WTC11 (cell line): ENCODE measurements around the gene BPIFA2. TPM values are rescaled to one million over a fixed set of nuclear protein-coding genes. Genes with fewer than 3 reads are reported as not detected.

Source experiments
- CREB1 ChIP-seq: sonication (generic); formaldehyde crosslinking; IDR thresholded peaks from 2 replicates; pipeline ENCODE4 v1.8.0; 2023; ENCODE audit warnings: mild to moderate bottlenecking, missing genetic modification reagents
- CREM ChIP-seq: sonication (generic); formaldehyde crosslinking; IDR thresholded peaks from 2 replicates; pipeline ENCODE4 v1.8.1; 2022; ENCODE audit warnings: mild to moderate bottlenecking, missing genetic modification reagents, moderate library complexity
- ELF4 ChIP-seq: sonication (generic); formaldehyde crosslinking; IDR thresholded peaks from 2 replicates; pipeline ENCODE4 v1.8.1; 2022; ENCODE audit warnings: low read depth, mild to moderate bottlenecking, moderate library complexity, missing genetic modification reagents
- ESRRA ChIP-seq: sonication (generic); formaldehyde crosslinking; IDR thresholded peaks from 2 replicates; pipeline ENCODE4 v1.8.1; 2022; ENCODE audit warnings: mild to moderate bottlenecking, missing genetic modification reagents, borderline replicate concordance
- FOXP1 ChIP-seq: sonication (generic); formaldehyde crosslinking; IDR thresholded peaks from 2 replicates; pipeline ENCODE4 v1.8.0; 2022; ENCODE audit warnings: missing genetic modification reagents, mild to moderate bottlenecking, moderate library complexity, borderline replicate concordance
- GTF2I ChIP-seq: fragments of 250-450 bp; sonication (Bioruptor Pico); conservative IDR thresholded peaks from 2 replicates; pipeline ENCODE4 v1.4.0; 2021; ENCODE audit warnings: mild to moderate bottlenecking
- HMGA2 ChIP-seq: fragments of 250-450 bp; sonication (Bioruptor Pico); IDR thresholded peaks from 2 replicates; pipeline ENCODE4 v1.4.0; 2021; ENCODE audit warnings: mild to moderate bottlenecking, moderate library complexity
- JUN ChIP-seq: sonication (generic); formaldehyde crosslinking; IDR thresholded peaks from 2 replicates; pipeline ENCODE4 v1.8.0; 2023; ENCODE audit warnings: mild to moderate bottlenecking, missing genetic modification reagents
- NFATC4 ChIP-seq: fragments of 250-450 bp; sonication (Bioruptor Pico); IDR thresholded peaks from 2 replicates; pipeline ENCODE4 v1.9.0; 2021; ENCODE audit warnings: mild to moderate bottlenecking
- NR2C2 ChIP-seq: sonication (generic); formaldehyde crosslinking; IDR thresholded peaks from 2 replicates; pipeline ENCODE4 v1.8.0; 2022; ENCODE audit warnings: mild to moderate bottlenecking, missing genetic modification reagents
- OVOL2 ChIP-seq: fragments of 250-450 bp; sonication (Bioruptor Pico); IDR thresholded peaks from 2 replicates; pipeline ENCODE4 v1.9.0; 2021; ENCODE audit warnings: mild to moderate bottlenecking, borderline replicate concordance
- SMAD4 ChIP-seq: sonication (generic); formaldehyde crosslinking; IDR thresholded peaks from 2 replicates; pipeline ENCODE4 v1.8.0; 2022; ENCODE audit warnings: mild to moderate bottlenecking, missing genetic modification reagents
- SOX15 ChIP-seq: fragments of 250-450 bp; sonication (Bioruptor Pico); IDR thresholded peaks from 2 replicates; pipeline ENCODE4 v1.9.0; 2021; ENCODE audit warnings: mild to moderate bottlenecking
- TEAD1 ChIP-seq: sonication (generic); formaldehyde crosslinking; IDR thresholded peaks from 2 replicates; pipeline ENCODE4 v1.8.0; 2022; ENCODE audit warnings: mild to moderate bottlenecking, missing genetic modification reagents
- TEAD4 ChIP-seq: sonication (generic); formaldehyde crosslinking; IDR thresholded peaks from 2 replicates; pipeline ENCODE4 v1.8.0; 2022; ENCODE audit warnings: mild to moderate bottlenecking, missing genetic modification reagents
- ZNF138 ChIP-seq: sonication (generic); formaldehyde crosslinking; conservative IDR thresholded peaks from 2 replicates; pipeline ENCODE4 v1.8.1; 2022; ENCODE audit warnings: mild to moderate bottlenecking, moderate library complexity, missing genetic modification reagents
- ZNF219 ChIP-seq: sonication (generic); formaldehyde crosslinking; IDR thresholded peaks from 2 replicates; pipeline ENCODE4 v1.8.0; 2023; ENCODE audit warnings: missing genetic modification reagents, mild to moderate bottlenecking, borderline replicate concordance
- total RNA-seq: library from RNA; stranded (reverse); gene quantifications from 3 replicates; pipeline ENCODE4 v1.2.3, GENCODE V29; 2021
- TF ChIP-seq, protein P1 (sequence below): fragments of 250-450 bp; sonication (Bioruptor Pico); IDR thresholded peaks from 2 replicates; pipeline ENCODE4 v1.9.0; 2021; ENCODE audit warnings: mild to moderate bottlenecking
- TF ChIP-seq, protein P2 (sequence below): sonication (generic); formaldehyde crosslinking; IDR thresholded peaks from 2 replicates; pipeline ENCODE4 v1.8.1; 2023; ENCODE audit warnings: mild to moderate bottlenecking, moderate library complexity, missing genetic modification reagents
- TF ChIP-seq, protein P3 (sequence below): fragments of 250-450 bp; sonication (Bioruptor Pico); IDR thresholded peaks from 2 replicates; pipeline ENCODE4 v1.8.0; 2021; ENCODE audit warnings: mild to moderate bottlenecking
- TF ChIP-seq, protein P4 (sequence below): sonication (generic); formaldehyde crosslinking; IDR thresholded peaks from 2 replicates; pipeline ENCODE4 v1.8.1; 2023; ENCODE audit warnings: mild to moderate bottlenecking, missing genetic modification reagents
- TF ChIP-seq, protein P5 (sequence below): fragments of 250-450 bp; sonication (Bioruptor Pico); IDR thresholded peaks from 2 replicates; pipeline ENCODE4 v1.9.0; 2021; ENCODE audit warnings: moderate library complexity, mild to moderate bottlenecking, inconsistent platforms, borderline replicate concordance
- TF ChIP-seq, protein P6 (sequence below): sonication (generic); formaldehyde crosslinking; IDR thresholded peaks from 2 replicates; pipeline ENCODE4 v1.8.1; 2022; ENCODE audit warnings: low read depth, mild to moderate bottlenecking, moderate library complexity, missing genetic modification reagents, borderline replicate concordance
- TF ChIP-seq, protein P7 (sequence below): sonication (generic); formaldehyde crosslinking; conservative IDR thresholded peaks from 2 replicates; pipeline ENCODE4 v1.8.1; 2022; ENCODE audit warnings: mild to moderate bottlenecking, missing genetic modification reagents
- TF ChIP-seq, protein P8 (sequence below): sonication (generic); formaldehyde crosslinking; conservative IDR thresholded peaks from 2 replicates; pipeline ENCODE4 v1.8.1; 2023; ENCODE audit warnings: mild to moderate bottlenecking, low read depth, missing genetic modification reagents, moderate library complexity
- TF ChIP-seq, protein P9 (sequence below): sonication (generic); formaldehyde crosslinking; IDR thresholded peaks from 2 replicates; pipeline ENCODE4 v1.8.1; 2022; ENCODE audit warnings: missing genetic modification reagents, borderline replicate concordance

The BPIFA2 gene
- total RNA-seq, 1 experiment from 2014 or later, result not detected

DNA sequence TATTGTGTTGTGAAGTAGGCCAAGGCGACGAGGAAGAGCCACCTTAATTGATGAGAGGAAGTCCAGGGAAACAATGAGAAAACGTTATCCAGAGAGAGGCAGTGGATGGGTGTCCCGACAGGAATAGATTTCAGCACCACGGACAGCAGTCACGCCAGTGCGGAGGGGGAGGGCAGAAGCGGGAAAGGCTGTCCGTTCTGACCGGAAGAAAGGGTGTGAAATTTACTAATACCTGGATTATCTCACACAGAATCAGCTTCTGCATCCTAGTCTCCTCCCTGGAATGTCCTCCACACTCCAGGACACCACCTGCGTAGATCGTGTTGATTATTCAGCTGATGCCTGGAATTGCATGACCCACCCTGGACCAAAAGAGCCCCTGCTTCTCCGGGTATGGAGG lies 41.8 kb downstream of the BPIFA2 start (continued):
- TF ChIP-seq ELF4 (no peak), NFATC4 (CRISPR knock-in tag) (no peak), CREB1 (peak; percentile 71; the same call in 1 of the 2 replicates), SOX15 (CRISPR knock-in tag) (no peak), FOXP1 (CRISPR knock-in tag) (0 out of 2 replicates have a peak, but pooled peaks have one; percentile 49), ZNF138 (CRISPR knock-in tag) (no peak), SMAD4 (CRISPR knock-in tag) (peak; percentile 21; the same call in 1 of the 2 replicates), HMGA2 (no peak), TEAD4 (CRISPR knock-in tag) (no peak), OVOL2 (CRISPR knock-in tag) (no peak), NR2C2 (CRISPR knock-in tag) (no peak), ZNF219 (no peak), TEAD1 (CRISPR knock-in tag) (peak; percentile 71; the same call in 1 of the 2 replicates), CREM (CRISPR knock-in tag) (no peak), JUN (CRISPR knock-in tag) (no peak), ESRRA (CRISPR knock-in tag) (no peak; the same call in 1 of the 2 replicates), GTF2I (CRISPR knock-in tag) (no peak)
- TF ChIP-seq, protein P1, sequence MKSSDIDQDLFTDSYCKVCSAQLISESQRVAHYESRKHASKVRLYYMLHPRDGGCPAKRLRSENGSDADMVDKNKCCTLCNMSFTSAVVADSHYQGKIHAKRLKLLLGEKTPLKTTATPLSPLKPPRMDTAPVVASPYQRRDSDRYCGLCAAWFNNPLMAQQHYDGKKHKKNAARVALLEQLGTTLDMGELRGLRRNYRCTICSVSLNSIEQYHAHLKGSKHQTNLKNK (CRISPR knock-in tag), result no peak
- TF ChIP-seq, protein P2, sequence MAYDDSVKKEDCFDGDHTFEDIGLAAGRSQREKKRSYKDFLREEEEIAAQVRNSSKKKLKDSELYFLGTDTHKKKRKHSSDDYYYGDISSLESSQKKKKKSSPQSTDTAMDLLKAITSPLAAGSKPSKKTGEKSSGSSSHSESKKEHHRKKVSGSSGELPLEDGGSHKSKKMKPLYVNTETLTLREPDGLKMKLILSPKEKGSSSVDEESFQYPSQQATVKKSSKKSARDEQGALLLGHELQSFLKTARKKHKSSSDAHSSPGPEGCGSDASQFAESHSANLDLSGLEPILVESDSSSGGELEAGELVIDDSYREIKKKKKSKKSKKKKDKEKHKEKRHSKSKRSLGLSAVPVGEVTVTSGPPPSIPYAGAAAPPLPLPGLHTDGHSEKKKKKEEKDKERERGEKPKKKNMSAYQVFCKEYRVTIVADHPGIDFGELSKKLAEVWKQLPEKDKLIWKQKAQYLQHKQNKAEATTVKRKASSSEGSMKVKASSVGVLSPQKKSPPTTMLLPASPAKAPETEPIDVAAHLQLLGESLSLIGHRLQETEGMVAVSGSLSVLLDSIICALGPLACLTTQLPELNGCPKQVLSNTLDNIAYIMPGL (CRISPR knock-in tag), result no peak
- TF ChIP-seq, protein P3, sequence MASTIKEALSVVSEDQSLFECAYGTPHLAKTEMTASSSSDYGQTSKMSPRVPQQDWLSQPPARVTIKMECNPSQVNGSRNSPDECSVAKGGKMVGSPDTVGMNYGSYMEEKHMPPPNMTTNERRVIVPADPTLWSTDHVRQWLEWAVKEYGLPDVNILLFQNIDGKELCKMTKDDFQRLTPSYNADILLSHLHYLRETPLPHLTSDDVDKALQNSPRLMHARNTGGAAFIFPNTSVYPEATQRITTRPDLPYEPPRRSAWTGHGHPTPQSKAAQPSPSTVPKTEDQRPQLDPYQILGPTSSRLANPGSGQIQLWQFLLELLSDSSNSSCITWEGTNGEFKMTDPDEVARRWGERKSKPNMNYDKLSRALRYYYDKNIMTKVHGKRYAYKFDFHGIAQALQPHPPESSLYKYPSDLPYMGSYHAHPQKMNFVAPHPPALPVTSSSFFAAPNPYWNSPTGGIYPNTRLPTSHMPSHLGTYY, result no peak
- TF ChIP-seq, protein P4, sequence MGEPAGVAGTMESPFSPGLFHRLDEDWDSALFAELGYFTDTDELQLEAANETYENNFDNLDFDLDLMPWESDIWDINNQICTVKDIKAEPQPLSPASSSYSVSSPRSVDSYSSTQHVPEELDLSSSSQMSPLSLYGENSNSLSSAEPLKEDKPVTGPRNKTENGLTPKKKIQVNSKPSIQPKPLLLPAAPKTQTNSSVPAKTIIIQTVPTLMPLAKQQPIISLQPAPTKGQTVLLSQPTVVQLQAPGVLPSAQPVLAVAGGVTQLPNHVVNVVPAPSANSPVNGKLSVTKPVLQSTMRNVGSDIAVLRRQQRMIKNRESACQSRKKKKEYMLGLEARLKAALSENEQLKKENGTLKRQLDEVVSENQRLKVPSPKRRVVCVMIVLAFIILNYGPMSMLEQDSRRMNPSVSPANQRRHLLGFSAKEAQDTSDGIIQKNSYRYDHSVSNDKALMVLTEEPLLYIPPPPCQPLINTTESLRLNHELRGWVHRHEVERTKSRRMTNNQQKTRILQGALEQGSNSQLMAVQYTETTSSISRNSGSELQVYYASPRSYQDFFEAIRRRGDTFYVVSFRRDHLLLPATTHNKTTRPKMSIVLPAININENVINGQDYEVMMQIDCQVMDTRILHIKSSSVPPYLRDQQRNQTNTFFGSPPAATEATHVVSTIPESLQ (CRISPR knock-in tag), result no peak
- TF ChIP-seq, protein P5, sequence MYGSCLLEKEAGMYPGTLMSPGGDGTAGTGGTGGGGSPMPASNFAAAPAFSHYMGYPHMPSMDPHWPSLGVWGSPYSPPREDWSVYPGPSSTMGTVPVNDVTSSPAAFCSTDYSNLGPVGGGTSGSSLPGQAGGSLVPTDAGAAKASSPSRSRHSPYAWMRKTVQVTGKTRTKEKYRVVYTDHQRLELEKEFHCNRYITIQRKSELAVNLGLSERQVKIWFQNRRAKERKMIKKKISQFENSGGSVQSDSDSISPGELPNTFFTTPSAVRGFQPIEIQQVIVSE (CRISPR knock-in tag), result no peak
- TF ChIP-seq, protein P6, sequence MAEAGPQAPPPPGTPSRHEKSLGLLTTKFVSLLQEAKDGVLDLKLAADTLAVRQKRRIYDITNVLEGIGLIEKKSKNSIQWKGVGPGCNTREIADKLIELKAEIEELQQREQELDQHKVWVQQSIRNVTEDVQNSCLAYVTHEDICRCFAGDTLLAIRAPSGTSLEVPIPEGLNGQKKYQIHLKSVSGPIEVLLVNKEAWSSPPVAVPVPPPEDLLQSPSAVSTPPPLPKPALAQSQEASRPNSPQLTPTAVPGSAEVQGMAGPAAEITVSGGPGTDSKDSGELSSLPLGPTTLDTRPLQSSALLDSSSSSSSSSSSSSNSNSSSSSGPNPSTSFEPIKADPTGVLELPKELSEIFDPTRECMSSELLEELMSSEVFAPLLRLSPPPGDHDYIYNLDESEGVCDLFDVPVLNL, result no peak
- TF ChIP-seq, protein P7, sequence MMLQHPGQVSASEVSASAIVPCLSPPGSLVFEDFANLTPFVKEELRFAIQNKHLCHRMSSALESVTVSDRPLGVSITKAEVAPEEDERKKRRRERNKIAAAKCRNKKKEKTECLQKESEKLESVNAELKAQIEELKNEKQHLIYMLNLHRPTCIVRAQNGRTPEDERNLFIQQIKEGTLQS, result no peak
- TF ChIP-seq, protein P8, sequence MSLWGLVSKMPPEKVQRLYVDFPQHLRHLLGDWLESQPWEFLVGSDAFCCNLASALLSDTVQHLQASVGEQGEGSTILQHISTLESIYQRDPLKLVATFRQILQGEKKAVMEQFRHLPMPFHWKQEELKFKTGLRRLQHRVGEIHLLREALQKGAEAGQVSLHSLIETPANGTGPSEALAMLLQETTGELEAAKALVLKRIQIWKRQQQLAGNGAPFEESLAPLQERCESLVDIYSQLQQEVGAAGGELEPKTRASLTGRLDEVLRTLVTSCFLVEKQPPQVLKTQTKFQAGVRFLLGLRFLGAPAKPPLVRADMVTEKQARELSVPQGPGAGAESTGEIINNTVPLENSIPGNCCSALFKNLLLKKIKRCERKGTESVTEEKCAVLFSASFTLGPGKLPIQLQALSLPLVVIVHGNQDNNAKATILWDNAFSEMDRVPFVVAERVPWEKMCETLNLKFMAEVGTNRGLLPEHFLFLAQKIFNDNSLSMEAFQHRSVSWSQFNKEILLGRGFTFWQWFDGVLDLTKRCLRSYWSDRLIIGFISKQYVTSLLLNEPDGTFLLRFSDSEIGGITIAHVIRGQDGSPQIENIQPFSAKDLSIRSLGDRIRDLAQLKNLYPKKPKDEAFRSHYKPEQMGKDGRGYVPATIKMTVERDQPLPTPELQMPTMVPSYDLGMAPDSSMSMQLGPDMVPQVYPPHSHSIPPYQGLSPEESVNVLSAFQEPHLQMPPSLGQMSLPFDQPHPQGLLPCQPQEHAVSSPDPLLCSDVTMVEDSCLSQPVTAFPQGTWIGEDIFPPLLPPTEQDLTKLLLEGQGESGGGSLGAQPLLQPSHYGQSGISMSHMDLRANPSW (CRISPR knock-in tag), result no peak
- TF ChIP-seq, protein P9, sequence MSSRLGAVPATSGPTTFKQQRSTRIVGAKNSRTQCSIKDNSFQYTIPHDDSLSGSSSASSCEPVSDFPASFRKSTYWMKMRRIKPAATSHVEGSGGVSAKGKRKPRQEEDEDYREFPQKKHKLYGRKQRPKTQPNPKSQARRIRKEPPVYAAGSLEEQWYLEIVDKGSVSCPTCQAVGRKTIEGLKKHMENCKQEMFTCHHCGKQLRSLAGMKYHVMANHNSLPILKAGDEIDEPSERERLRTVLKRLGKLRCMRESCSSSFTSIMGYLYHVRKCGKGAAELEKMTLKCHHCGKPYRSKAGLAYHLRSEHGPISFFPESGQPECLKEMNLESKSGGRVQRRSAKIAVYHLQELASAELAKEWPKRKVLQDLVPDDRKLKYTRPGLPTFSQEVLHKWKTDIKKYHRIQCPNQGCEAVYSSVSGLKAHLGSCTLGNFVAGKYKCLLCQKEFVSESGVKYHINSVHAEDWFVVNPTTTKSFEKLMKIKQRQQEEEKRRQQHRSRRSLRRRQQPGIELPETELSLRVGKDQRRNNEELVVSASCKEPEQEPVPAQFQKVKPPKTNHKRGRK (CRISPR knock-in tag), result no peak
